Measurements from ENCODE around the gene DMPK. TPM values are rescaled to one million over a fixed set of nuclear protein-coding genes. Genes with fewer than 3 reads are reported as not detected.

The DMPK gene
- total and polyA plus RNA-seq, 2 of the 4 experiments (the other 2 are of a cell fraction), result 7.9 to 50.7 TPM

GRCh38 chr19:45730368-45731288 lies 51.7 kb downstream of the DMPK start, which contains the start of gene FBXO46:
Gene FBXO46 (minus strand): TSS chr19:45730896. CDS start chr19:45713495, 17,401 bp downstream.
- peak; percentile 99 for ATAC-seq (ENCODE audit: low read depth)
- Histone ChIP-seq H4K20me1 (ENCODE audit: insufficient read depth, low read length) (peaks cover 2% of the 10 kb centered on the region; the same call in 1 of the 2 replicates), H2BK20ac (ENCODE audit: low read depth, low read length) (no peak within 1 kb of the TSS), H3K9ac (ENCODE audit: low read depth, low read length) (peak within 1 kb of the TSS; percentile 92), H4K5ac (ENCODE audit: low read depth, low read length) (peak within 1 kb of the TSS; percentile 80), H2AK9ac (replicated peaks; ENCODE audit: low read depth, low read length, poor library complexity) (peak within 1 kb of the TSS; percentile 95), H3K9me3 (ENCODE audit: control insufficient read depth, insufficient read depth, low read length) (no peaks in the 10 kb centered on the region), H3K79me1 (ENCODE audit: low read depth in 1 of 2, low read length in 2 of 2) (peaks cover 26 to 46% of the 10 kb centered on the region in 2 experiments), H3K4me3 (ENCODE audit: insufficient read depth, low read depth, low read length) (peak within 1 kb of the TSS; percentile 89), H3K4me1 (ENCODE audit: control insufficient read depth, insufficient read depth, low read length) (peaks cover 3% of the 10 kb centered on the region; the same call in 1 of the 2 replicates), H3K27me3 (ENCODE audit: control insufficient read depth, insufficient read depth, low read length) (no peaks in the 10 kb centered on the region), H2AK5ac (ENCODE audit: low read depth, low read length) (peak within 1 kb of the TSS; percentile 96), H4K91ac (ENCODE audit: insufficient read depth, low read depth, low read length) (peak within 1 kb of the TSS; percentile 37), H2AFZ (replicated peaks; ENCODE audit: low read length, poor library complexity) (peak within 1 kb of the TSS; percentile 86), H3K14ac (replicated peaks; ENCODE audit: low read depth, low read length) (peak within 1 kb of the TSS; percentile 67), H2BK15ac (ENCODE audit: low read depth, low read length) (peak within 1 kb of the TSS; percentile 11; the same call in 2 of the 3 replicates), H3K27ac (ENCODE audit: insufficient read depth, low read length) (peak within 1 kb of the TSS; percentile 50), H3K36me3 (ENCODE audit: control insufficient read depth, insufficient read depth, low read length) (no peaks in the 10 kb centered on the region), H3K4me2 (ENCODE audit: low read depth, low read length) (peak within 1 kb of the TSS; percentile 90), H3K23ac (ENCODE audit: low read depth, low read length) (peak within 1 kb of the TSS; percentile 86), H3K56ac (ENCODE audit: extremely low read depth, insufficient read depth, low read length) (peak within 1 kb of the TSS; percentile 61), H2BK5ac (ENCODE audit: low read depth, low read length, poor library complexity, severe bottlenecking) (peak within 1 kb of the TSS; percentile 26), H4K8ac (ENCODE audit: low read depth in 2 of 2, low read length in 2 of 2) (peak within 1 kb of the TSS; percentile 95 to 96), H3K4ac (ENCODE audit: low read depth, low read length) (peak within 1 kb of the TSS; percentile 70), H3K9me1 (ENCODE audit: insufficient read depth, low read length) (peaks cover 3% of the 10 kb centered on the region), H2BK120ac (ENCODE audit: low read depth, low read length) (peak within 1 kb of the TSS; percentile 31; the same call in 1 of the 2 replicates), H3K18ac (ENCODE audit: low read depth, low read length) (no peak within 1 kb of the TSS)
- DNase-seq, result peak; percentile 98
- ChIA-PET CTCF (interaction anchor here (0.7 to 1.2 kb wide), 2 partner anchors 39 to 125 kb away, joined by 3 read pairs; no protein-coding TSS in a partner anchor), POLR2A (ENCODE audit: unreplicated experiment) (interaction anchor here (0.6 to 1.3 kb wide), 3 partner anchors 13 to 617 kb away, joined by 5 to 20 read pairs (median 5); no protein-coding TSS in a partner anchor)
- intact Hi-C loops (cut with micrococcal nuclease) (loop anchor here (2.0 kb wide), 1 partner anchor 36 kb away; no protein-coding TSS in a partner anchor), in situ Hi-C loops (cut with MboI; ENCODE audit: low sequenced_read_pairs) (no loop called here), dilution Hi-C loops (cut with HindIII; ENCODE audit: low sequenced_read_pairs, unreplicated experiment) (no loop called here)
- TF ChIP-seq BHLHE40 (IDR thresholded peaks at IDR 0.05; ENCODE audit: low read depth, low read length) (no peak), POLR2A (IDR thresholded peaks at IDR 0.05; ENCODE audit: low read depth, low read length) (peak; percentile 65; the same call in 1 of the 2 replicates), RCOR1 (IDR thresholded peaks at IDR 0.05; ENCODE audit: insufficient replicate concordance, low read length) (no peak), CTCF (conservative IDR thresholded peaks at IDR 0.05; ENCODE audit: low read depth, low read length) (peak; percentile 35), RAD21 (IDR thresholded peaks at IDR 0.05; ENCODE audit: low read length) (peak; percentile 8; the same call in 1 of the 2 replicates), MXI1 (IDR thresholded peaks at IDR 0.05; ENCODE audit: borderline replicate concordance, low read depth, low read length) (peak; percentile 26; the same call in 1 of the 2 replicates), USF2 (IDR thresholded peaks at IDR 0.05; ENCODE audit: low read depth, low read length) (no peak), MAZ (IDR thresholded peaks at IDR 0.05; ENCODE audit: borderline replicate concordance, low read depth, low read length) (peak; percentile 89; the same call in 1 of the 2 replicates)
- WGBS, 2 experiments (ENCODE audit: extremely low coverage in 2 of 2, insufficient read length in 1 of 2), result 1% methylated on average over 28 of the region's 48 CpGs; no CpG with 5 or more reads in 1 of the 2 experiments
- no TSS peak for BruUV-seq (replicated peaks)
